ENCODE results near the gene NHSL2. TPM values are rescaled to one million over a fixed set of nuclear protein-coding genes. Genes with fewer than 3 reads are reported as not detected.

The NHSL2 gene
- total and polyA plus RNA-seq, 4 donors: 1.4 to 9.9 (median 4.7) TPM

DNA sequence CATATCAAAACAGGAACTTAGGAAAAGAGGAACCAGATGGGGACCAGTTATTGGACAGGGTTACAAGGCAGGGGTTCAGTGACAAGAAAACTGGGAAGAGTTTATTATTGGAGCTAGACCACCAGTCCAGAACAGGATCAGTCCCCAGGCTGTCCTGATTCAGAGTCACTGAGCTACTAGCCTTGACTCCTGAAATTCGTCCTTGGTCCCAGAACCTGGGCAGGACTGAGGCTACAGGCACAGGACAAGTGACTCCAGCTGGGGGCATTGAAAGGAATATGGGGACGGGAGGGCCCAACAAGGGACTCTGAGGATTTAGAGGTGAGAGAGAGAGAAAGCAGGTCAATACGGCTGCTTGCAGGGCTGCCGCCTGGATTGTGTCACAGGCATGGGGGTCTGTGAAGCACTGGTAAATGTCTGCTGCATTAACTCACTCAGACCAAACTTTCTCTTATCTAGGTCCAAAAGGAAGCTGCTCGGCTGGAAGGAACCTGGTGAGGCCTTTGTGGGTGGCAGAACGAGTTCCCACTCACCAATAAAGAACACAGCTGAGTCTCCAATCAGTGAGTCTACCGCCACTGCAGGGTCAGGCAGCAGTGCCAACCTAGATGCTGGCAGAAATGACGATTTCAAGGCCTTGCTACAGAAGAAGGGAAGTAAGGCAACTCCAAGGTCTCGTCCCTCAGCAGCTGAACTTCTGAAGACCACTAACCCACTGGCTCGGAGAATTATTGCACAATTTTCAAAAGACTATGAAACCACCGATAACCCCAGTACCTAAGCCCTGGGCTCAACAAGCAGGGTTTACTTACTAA, 232.4 kb downstream of the NHSL2 start:
- H3K27me3 ChIP-seq (ENCODE audit: control insufficient read depth in 3 of 3, insufficient read depth in 3 of 3, low read length in 2 of 3): peaks cover 0 to 28% (median 13%) of the 10 kb centered on the region in 3 donors
- no peak for TF ChIP-seq CTCF (IDR thresholded peaks at IDR 0.05; ENCODE audit: control extremely low read depth, extremely low read depth)

DNA sequence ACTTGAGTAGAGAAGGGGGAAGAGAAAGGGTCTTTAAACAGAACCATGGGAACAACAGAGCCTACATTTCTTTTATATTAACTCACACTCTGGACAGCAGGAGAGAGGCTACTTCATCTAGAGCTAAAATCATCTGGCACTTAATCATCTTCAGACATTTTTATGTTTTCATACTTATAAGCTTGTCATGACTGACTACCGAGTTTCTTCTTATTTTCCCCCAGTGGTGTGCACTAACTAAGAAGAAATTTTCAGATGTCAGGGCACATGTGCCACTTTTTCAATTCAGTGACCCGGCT, 232.9 kb downstream of the NHSL2 start:
- Histone ChIP-seq H3K9me3 (ENCODE audit: control insufficient read depth in 4 of 4, insufficient read depth in 3 of 4, low read length in 3 of 4) (no peaks in the 10 kb centered on the region), H3K4me3 (no peak overlapping the region), H3K27me3 (ENCODE audit: control insufficient read depth in 3 of 3, insufficient read depth in 3 of 3, low read length in 2 of 3) (peaks cover 0 to 28% (median 13%) of the 10 kb centered on the region in 3 donors), H3K27ac (ENCODE audit: low read depth in 1 of 2, low read length in 1 of 2) (no peak overlapping the region), H3K9ac (ENCODE audit: insufficient read depth in 1 of 2, low read length in 2 of 2) (no peak overlapping the region), H3K36me3 (ENCODE audit: control insufficient read depth in 4 of 4, insufficient read depth in 4 of 4, low read length in 4 of 4) (peaks cover 0 to 2% (median 0%) of the 10 kb centered on the region in 4 donors), H3K4me1 (ENCODE audit: control insufficient read depth in 5 of 5, insufficient read depth in 5 of 5, low read length in 5 of 5) (no peaks in the 10 kb centered on the region)
- no peak for TF ChIP-seq CTCF (IDR thresholded peaks at IDR 0.05; ENCODE audit: control extremely low read depth, extremely low read depth)
- 79 to 80% methylated on average over 2 of the region's 2 CpGs for WGBS, 2 donors
- no peak for DNase-seq
- ATAC-seq (ENCODE audit: insufficient read depth, low FRiP score): no peak

More for the DNA sequence above, 232.4 kb downstream of the NHSL2 start:
- H3K36me3 ChIP-seq (ENCODE audit: control insufficient read depth in 4 of 4, insufficient read depth in 4 of 4, low read length in 4 of 4): peaks cover 0 to 2% (median 0%) of the 10 kb centered on the region in 4 donors
- no peak overlapping the region for H3K4me3 ChIP-seq
- H3K4me1 ChIP-seq (ENCODE audit: control insufficient read depth in 5 of 5, insufficient read depth in 5 of 5, low read length in 5 of 5): no peaks in the 10 kb centered on the region
- no peak overlapping the region for H3K9ac ChIP-seq (ENCODE audit: insufficient read depth in 1 of 2, low read length in 2 of 2)
- WGBS, 2 donors: 47 to 60% methylated on average over 11 of the region's 11 CpGs
- no peaks in the 10 kb centered on the region for H3K9me3 ChIP-seq (ENCODE audit: control insufficient read depth in 4 of 4, insufficient read depth in 3 of 4, low read length in 3 of 4)
- no peak overlapping the region for H3K27ac ChIP-seq (ENCODE audit: low read depth in 1 of 2, low read length in 1 of 2)
- DNase-seq (no peak), ATAC-seq (ENCODE audit: insufficient read depth, low FRiP score) (no peak)

- H3K27me3 ChIP-seq (ENCODE audit: control insufficient read depth in 3 of 3, insufficient read depth in 3 of 3, low read length in 2 of 3): peaks cover 0 to 32% (median 10%) of the 10 kb centered on the region in 3 donors
- WGBS, 2 donors: 42 to 44% methylated on average over 2 of the region's 2 CpGs
- no peak overlapping the region for H3K4me3 ChIP-seq
- no peak overlapping the region for H3K27ac ChIP-seq (ENCODE audit: low read depth in 1 of 2, low read length in 1 of 2)
- H3K4me1 ChIP-seq (ENCODE audit: control insufficient read depth in 5 of 5, insufficient read depth in 5 of 5, low read length in 5 of 5): no peaks in the 10 kb centered on the region
- DNase-seq (no peak), ATAC-seq (ENCODE audit: insufficient read depth, low FRiP score) (no peak)
- no peaks in the 10 kb centered on the region for H3K36me3 ChIP-seq (ENCODE audit: control insufficient read depth in 4 of 4, insufficient read depth in 4 of 4, low read length in 4 of 4)
- TF ChIP-seq CTCF (IDR thresholded peaks at IDR 0.05; ENCODE audit: control extremely low read depth, extremely low read depth): no peak
- H3K9ac ChIP-seq (ENCODE audit: insufficient read depth in 1 of 2, low read length in 2 of 2): no peak overlapping the region
- H3K9me3 ChIP-seq (ENCODE audit: control insufficient read depth in 4 of 4, insufficient read depth in 3 of 4, low read length in 3 of 4): no peaks in the 10 kb centered on the region
Observed at GRCh38 chrX:72145181-72145580, 234.5 kb downstream of the NHSL2 start.
